ENCODE measurements around the gene SUSD5. TPM values are rescaled to one million over a fixed set of nuclear protein-coding genes. Genes with fewer than 3 reads are reported as not detected.

SUSD5 gene
- 1 to 10 TPM in 2 of 3 donors, under 1 TPM in 1; 0.66 to 4.2 (median 3.8) TPM for total RNA-seq

DNA sequence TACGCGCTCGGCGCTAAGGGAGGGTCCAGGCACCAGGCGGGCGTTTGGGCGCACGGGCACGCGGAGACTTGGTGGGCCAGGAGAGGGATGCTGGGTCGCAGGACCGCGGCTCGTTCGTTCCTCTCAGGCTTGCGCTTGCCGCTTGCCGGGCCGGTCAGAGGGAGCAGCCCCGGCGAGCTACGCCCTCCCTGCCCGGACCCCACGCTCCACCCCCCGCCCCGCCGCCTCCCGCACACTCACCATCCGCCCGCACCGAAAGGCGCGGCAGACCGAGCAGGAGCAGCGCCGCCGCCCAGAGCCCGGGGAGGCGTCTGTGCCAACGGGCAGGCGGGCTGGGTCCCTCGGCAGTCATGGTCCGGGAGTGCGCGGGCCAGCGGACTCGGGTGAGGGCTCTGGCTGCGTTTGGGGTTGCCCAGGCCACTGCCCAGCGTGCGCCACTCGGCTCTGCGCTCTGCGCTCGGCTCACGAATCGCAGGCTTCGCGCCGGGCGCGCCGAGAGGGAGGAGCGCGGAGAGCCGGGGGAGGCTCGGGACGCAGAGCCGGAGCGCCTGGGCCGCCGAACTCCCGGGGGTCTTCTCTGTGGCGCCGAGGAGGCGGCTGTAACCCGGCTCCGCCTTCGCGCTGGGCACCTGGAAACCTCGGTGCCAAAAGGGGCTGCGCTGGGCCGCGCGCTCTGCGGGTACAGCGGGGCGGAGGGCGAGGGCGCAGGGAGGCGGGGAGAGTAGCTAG, at the start of gene SUSD5:
Gene SUSD5, minus strand, starts transcription at position 365 of the 729 bp plus-strand sequence. Its CDS starts 13 bp downstream, at position 352.
- no peaks in the 10 kb centered on the region for H3K4me1 ChIP-seq
- intact Hi-C loops (cut with DNase I; ENCODE audit: low total_unique reads): no loop called here

DNA sequence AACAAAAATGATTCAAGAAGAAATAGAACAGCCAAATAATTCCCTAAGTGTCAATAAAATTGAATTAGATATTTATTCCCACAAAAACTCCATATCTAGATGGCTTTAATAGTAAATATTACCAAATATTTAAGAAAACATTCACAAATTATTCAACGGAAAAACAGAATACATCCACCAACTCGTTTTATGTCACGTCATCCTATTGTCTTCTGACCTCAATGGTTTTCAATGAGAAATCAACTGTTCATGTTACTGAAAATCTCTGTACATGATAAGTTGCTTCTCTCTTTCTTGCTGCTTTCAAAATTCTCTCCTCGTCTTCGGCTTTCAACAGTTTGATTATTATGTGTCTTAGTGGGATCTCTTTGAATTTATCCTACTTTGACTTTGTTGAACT, 41.5 kb upstream of the SUSD5 start:
- Histone ChIP-seq H3K4me1 (no peaks in the 10 kb centered on the region), H3K27ac (no peak overlapping the region), H3K27me3 (no peaks in the 10 kb centered on the region), H3K36me3 (no peaks in the 10 kb centered on the region), H3K4me3 (no peak overlapping the region), H3K9me3 (peaks cover 0 to 12% of the 10 kb centered on the region in 2 donors)
- intact Hi-C loops (cut with DNase I; ENCODE audit: low total_unique reads): no loop called here
- TF ChIP-seq POLR2AphosphoS5 (IDR thresholded peaks at IDR 0.05): no peak
- no peak for TF ChIP-seq POLR2A (IDR thresholded peaks at IDR 0.05)
- TF ChIP-seq, protein P1, sequence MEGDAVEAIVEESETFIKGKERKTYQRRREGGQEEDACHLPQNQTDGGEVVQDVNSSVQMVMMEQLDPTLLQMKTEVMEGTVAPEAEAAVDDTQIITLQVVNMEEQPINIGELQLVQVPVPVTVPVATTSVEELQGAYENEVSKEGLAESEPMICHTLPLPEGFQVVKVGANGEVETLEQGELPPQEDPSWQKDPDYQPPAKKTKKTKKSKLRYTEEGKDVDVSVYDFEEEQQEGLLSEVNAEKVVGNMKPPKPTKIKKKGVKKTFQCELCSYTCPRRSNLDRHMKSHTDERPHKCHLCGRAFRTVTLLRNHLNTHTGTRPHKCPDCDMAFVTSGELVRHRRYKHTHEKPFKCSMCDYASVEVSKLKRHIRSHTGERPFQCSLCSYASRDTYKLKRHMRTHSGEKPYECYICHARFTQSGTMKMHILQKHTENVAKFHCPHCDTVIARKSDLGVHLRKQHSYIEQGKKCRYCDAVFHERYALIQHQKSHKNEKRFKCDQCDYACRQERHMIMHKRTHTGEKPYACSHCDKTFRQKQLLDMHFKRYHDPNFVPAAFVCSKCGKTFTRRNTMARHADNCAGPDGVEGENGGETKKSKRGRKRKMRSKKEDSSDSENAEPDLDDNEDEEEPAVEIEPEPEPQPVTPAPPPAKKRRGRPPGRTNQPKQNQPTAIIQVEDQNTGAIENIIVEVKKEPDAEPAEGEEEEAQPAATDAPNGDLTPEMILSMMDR (IDR thresholded peaks at IDR 0.05): no peak
- no peak for DNase-seq (ENCODE audit: low spot score in 2 of 2)

More for the DNA sequence above, at the start of gene SUSD5:
- Histone ChIP-seq H3K27ac (no peak within 1 kb of the TSS), H3K27me3 (peaks cover 0 to 24% of the 10 kb centered on the region in 2 donors), H3K9me3 (no peaks in the 10 kb centered on the region), H3K4me3 (peak within 1 kb of the TSS; percentile 47 to 67 (median 48)), H3K36me3 (no peaks in the 10 kb centered on the region)
- DNase-seq (ENCODE audit: low spot score in 2 of 2): no peak
- TF ChIP-seq POLR2AphosphoS5 (IDR thresholded peaks at IDR 0.05): no peak
- TF ChIP-seq, protein P1 (IDR thresholded peaks at IDR 0.05): no peak
- TF ChIP-seq POLR2A (IDR thresholded peaks at IDR 0.05): no peak

DNA sequence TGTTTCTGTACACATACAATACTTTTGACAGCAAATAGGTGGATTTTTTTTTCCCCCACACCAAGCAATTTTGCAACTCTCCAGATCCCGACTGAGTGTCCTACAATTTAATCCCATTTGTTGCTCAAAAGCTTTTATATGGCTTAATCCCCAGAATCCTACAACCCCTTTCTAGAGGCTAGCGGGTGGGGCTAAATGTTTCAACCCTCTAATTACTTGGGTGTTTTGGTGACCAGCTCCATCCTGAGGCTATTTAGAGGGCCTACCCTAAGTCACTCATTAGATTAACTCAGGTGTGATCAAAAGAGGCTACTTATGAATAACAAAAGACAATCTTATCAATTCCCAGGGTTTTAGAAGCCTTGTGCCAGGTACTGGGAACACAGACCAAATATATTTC, 37.6 kb upstream of the SUSD5 start:
- intact Hi-C loops (cut with DNase I; ENCODE audit: low total_unique reads): no loop called here
- no peak for DNase-seq (ENCODE audit: low spot score in 2 of 2)
- TF ChIP-seq POLR2A (IDR thresholded peaks at IDR 0.05) (no peak), POLR2AphosphoS5 (IDR thresholded peaks at IDR 0.05) (no peak)
- TF ChIP-seq, protein P1 (IDR thresholded peaks at IDR 0.05): no peak

DNA sequence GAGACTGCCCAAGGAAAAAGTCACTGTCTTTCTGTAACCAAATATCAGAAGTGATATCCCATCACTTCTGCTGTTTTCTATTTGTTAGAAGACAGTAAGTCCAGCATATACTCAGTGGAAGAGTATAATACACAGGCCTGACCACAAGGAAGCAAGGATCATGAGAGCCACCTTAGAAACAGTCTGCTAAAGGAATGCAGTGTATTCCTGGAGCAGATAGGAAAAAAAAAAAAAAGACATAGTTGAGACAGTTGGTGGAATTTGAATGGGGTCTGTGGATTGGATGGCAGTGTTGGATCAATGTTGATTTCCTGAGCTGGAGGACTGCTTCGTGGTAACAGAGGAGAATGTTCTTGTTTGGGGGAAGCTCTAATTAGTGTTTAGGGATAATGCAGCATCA, 32.1 kb upstream of the SUSD5 start:
- no peak for DNase-seq (ENCODE audit: low spot score in 2 of 2)
- Histone ChIP-seq H3K9me3 (no peaks in the 10 kb centered on the region), H3K4me3 (no peak overlapping the region), H3K27ac (no peak overlapping the region), H3K36me3 (no peaks in the 10 kb centered on the region), H3K27me3 (no peaks in the 10 kb centered on the region), H3K4me1 (no peaks in the 10 kb centered on the region)
- intact Hi-C loops (cut with DNase I; ENCODE audit: low total_unique reads): no loop called here
- TF ChIP-seq POLR2A (IDR thresholded peaks at IDR 0.05) (no peak), POLR2AphosphoS5 (IDR thresholded peaks at IDR 0.05) (no peak)
- TF ChIP-seq, protein P1 (IDR thresholded peaks at IDR 0.05): no peak

More for the DNA sequence above, 37.6 kb upstream of the SUSD5 start:
- H3K4me3 ChIP-seq: no peak overlapping the region
- no peaks in the 10 kb centered on the region for H3K9me3 ChIP-seq
- H3K4me1 ChIP-seq: no peaks in the 10 kb centered on the region
- no peaks in the 10 kb centered on the region for H3K27me3 ChIP-seq
- H3K36me3 ChIP-seq: no peaks in the 10 kb centered on the region
- no peak overlapping the region for H3K27ac ChIP-seq

DNA sequence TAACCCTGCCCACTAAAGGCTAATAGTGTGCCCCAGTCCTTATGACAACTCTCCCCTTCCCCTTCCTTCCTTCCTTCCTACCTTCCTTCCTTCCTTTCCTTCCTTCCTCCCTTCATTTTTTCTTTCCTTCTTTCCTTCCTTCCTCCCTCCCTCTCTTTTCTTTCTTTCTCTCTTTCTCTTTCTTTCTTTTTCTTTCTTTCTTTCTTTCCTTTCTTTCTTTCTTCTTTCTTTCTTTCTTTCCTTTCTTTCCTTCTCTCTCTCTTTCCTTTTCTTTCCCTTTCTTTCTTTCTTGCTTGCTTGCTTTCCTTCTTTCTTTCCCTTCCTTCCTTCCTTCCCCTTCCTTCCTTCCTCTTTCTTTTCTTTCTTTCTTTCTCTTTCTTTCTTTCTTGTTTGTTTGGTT, 28.2 kb upstream of the SUSD5 start:
- intact Hi-C loops (cut with DNase I; ENCODE audit: low total_unique reads): no loop called here
- no peaks in the 10 kb centered on the region for H3K9me3 ChIP-seq
- H3K27me3 ChIP-seq: no peaks in the 10 kb centered on the region
- TF ChIP-seq POLR2A (IDR thresholded peaks at IDR 0.05) (no peak), POLR2AphosphoS5 (IDR thresholded peaks at IDR 0.05) (no peak)
- H3K36me3 ChIP-seq: no peaks in the 10 kb centered on the region
- H3K4me1 ChIP-seq: no peaks in the 10 kb centered on the region
- H3K27ac ChIP-seq: no peak overlapping the region
- no peak for DNase-seq (ENCODE audit: low spot score in 2 of 2)
- no peak overlapping the region for H3K4me3 ChIP-seq

Data from breast epithelium (tissue), 4 donors.